Nephron progenitor cell (in vitro differentiated cells): ENCODE data around the gene AICDA.

ENCODE experiments used
- DNase-seq: peaks from one replicate; pipeline ENCODE4 v3.0.0; 2021
- H3K27ac Mint-ChIP-seq: 2 replicates; pipeline ENCODE4 v1.8.0; 2021; ENCODE audit warnings: mild to moderate bottlenecking, moderate library complexity, mixed read lengths
- H3K27me3 Mint-ChIP-seq: 2 replicates; pipeline ENCODE4 v1.8.0; 2021; ENCODE audit warnings: mild to moderate bottlenecking, low read depth, mixed read lengths; ENCODE audit not compliant: poor library complexity
- H3K36me3 Mint-ChIP-seq: 2 replicates; pipeline ENCODE4 v1.8.0; 2021; ENCODE audit warnings: low read depth, mixed read lengths
- H3K4me1 Mint-ChIP-seq: 2 replicates; pipeline ENCODE4 v1.8.0; 2021; ENCODE audit warnings: mixed read lengths
- H3K4me3 Mint-ChIP-seq: 2 replicates; pipeline ENCODE4 v1.8.0; 2021; ENCODE audit warnings: mild to moderate bottlenecking, moderate library complexity, mixed read lengths
- H3K9me3 Mint-ChIP-seq: 2 replicates; pipeline ENCODE4 v1.8.0; 2021; ENCODE audit warnings: mild to moderate bottlenecking, moderate library complexity, mixed read lengths
- TF ChIP-seq, protein P1 (sequence below): fragments of 200-600 bp; sonication (generic); IDR thresholded peaks from 2 replicates; pipeline ENCODE4 v1.5.0; 2021; ENCODE audit warnings: antibody characterized with exemption

Gene AICDA

DNA sequence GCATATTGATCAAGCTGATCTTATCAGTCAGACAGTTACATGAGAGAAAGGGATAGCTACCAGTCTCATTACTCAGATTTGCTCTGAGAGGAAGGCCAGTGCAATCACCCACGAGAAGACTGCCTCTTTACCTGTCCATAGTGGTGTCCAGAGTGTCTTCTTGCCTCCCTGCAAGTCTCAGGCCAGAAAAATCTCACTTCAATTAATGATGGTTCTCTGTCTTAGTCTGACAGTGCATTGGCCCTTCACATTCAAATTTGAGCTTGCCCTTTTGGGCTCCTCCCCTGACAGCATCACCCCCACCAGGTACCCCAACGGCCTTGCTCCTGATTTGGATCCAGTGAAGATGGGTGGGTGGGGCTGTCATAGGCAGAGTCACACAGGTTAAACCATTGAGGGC is at the start of gene AICDA:
Gene AICDA, minus strand, starts transcription at position 231 of the 400 bp plus-strand sequence. Its CDS starts 92 bp downstream, at position 139.
- DNase-seq: no peak
- no peak within 1 kb of the TSS for H3K27ac Mint-ChIP-seq
- H3K4me3 Mint-ChIP-seq: no peak within 1 kb of the TSS
- no peaks in the 10 kb centered on the region for H3K27me3 Mint-ChIP-seq
- H3K36me3 Mint-ChIP-seq: no peaks in the 10 kb centered on the region
- H3K9me3 Mint-ChIP-seq: no peaks in the 10 kb centered on the region
- peaks cover 14% of the 10 kb centered on the region for H3K4me1 Mint-ChIP-seq
- TF ChIP-seq, protein P1, sequence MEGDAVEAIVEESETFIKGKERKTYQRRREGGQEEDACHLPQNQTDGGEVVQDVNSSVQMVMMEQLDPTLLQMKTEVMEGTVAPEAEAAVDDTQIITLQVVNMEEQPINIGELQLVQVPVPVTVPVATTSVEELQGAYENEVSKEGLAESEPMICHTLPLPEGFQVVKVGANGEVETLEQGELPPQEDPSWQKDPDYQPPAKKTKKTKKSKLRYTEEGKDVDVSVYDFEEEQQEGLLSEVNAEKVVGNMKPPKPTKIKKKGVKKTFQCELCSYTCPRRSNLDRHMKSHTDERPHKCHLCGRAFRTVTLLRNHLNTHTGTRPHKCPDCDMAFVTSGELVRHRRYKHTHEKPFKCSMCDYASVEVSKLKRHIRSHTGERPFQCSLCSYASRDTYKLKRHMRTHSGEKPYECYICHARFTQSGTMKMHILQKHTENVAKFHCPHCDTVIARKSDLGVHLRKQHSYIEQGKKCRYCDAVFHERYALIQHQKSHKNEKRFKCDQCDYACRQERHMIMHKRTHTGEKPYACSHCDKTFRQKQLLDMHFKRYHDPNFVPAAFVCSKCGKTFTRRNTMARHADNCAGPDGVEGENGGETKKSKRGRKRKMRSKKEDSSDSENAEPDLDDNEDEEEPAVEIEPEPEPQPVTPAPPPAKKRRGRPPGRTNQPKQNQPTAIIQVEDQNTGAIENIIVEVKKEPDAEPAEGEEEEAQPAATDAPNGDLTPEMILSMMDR: no peak

DNA sequence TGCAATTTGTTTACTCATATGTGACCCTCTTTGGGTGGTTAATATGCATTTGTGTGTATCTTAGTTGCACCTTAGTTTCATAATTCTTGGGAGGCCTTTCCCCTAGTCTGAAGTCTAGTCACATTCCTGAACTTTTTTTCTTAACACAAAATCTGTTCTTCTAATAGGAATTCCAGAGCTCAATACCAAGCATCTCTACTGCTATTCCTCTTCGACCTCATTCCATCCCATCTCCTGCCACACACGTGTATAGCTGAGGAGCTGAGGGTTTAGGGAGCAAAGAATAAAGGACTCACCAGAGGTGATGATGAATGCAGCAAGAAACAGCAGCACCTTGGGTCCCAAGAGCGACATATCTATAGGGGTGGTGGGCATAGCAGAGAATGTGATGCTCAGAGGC is 49.1 kb upstream of the AICDA start:
- Mint-ChIP-seq H3K36me3 (no peaks in the 10 kb centered on the region), H3K27me3 (peaks cover 7% of the 10 kb centered on the region), H3K9me3 (no peaks in the 10 kb centered on the region), H3K4me3 (no peak overlapping the region), H3K4me1 (peaks cover 5% of the 10 kb centered on the region), H3K27ac (no peak overlapping the region)
- no peak for DNase-seq
- TF ChIP-seq, protein P1: no peak

DNA sequence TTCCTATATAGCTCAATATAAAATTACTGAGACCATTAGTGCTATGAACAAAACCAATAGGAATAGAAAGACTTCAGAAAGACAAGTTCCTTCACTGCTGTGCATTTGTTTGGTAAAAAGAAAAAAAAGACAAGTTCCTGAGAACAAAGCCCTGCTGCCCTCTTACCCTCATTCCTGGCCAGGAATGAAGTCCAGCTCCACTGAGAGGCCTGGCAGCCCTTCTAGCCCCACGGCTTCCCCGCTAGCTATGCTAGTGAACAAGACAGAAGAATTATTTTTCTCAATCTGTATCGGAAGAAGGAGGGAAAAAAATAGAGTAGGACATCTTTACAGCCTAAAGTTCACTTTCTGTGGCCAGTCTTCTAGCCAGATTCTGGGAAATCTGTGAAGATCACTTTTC is 48.4 kb upstream of the AICDA start:
- no peaks in the 10 kb centered on the region for H3K9me3 Mint-ChIP-seq
- peaks cover 7% of the 10 kb centered on the region for H3K27me3 Mint-ChIP-seq
- TF ChIP-seq, protein P1: no peak
- no peaks in the 10 kb centered on the region for H3K36me3 Mint-ChIP-seq
- H3K4me3 Mint-ChIP-seq: no peak overlapping the region
- H3K4me1 Mint-ChIP-seq: peaks cover 5% of the 10 kb centered on the region
- no peak for DNase-seq
- H3K27ac Mint-ChIP-seq: no peak overlapping the region

DNA sequence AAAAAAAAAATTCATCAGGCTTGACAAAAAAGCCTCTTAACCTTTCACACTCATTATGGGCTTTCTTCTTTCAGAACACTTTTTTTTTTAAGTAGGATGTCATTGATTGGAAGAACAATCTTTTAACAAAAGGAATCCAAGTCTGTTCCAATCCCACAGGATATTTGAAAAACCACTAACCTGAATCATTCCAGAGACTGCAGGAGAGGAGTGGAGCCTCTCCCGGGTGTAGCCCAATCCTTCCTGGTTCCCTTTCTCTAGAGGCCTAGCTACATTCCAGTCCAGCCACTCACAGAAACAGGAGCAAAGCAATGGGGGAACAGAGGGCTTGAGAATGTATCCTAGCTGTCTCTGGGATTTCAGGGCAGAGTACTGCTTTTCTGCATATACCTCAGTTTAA is 45.7 kb upstream of the AICDA start:
- TF ChIP-seq, protein P1: no peak
- Mint-ChIP-seq H3K4me1 (peaks cover 6% of the 10 kb centered on the region), H3K4me3 (no peak overlapping the region), H3K36me3 (no peaks in the 10 kb centered on the region), H3K27ac (peak overlapping the region; percentile 53), H3K27me3 (peaks cover 4% of the 10 kb centered on the region), H3K9me3 (no peaks in the 10 kb centered on the region)
- no peak for DNase-seq

DNA sequence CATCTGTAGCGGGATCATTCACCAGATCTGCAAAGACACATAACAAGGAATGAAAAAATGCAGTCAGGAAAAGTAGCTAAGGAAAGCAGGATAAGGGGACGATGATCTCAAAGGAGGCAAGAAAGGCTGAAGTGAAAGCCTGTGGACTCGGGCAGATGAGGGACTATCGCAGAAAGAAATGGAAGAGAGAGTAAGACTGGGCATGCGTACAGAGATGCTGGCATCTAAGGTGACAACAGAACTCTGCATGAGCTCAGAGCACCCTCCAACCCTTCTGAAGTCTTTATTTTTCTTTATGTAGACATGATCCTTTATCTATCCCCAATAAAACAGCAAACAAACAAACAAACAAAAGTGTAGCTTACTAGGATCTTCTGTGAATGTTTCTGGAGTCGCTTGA is 42.8 kb upstream of the AICDA start:
- peaks cover 9% of the 10 kb centered on the region for H3K4me1 Mint-ChIP-seq
- peaks cover 7% of the 10 kb centered on the region for H3K27me3 Mint-ChIP-seq
- no peaks in the 10 kb centered on the region for H3K36me3 Mint-ChIP-seq
- no peak for DNase-seq
- H3K27ac Mint-ChIP-seq: no peak overlapping the region
- no peaks in the 10 kb centered on the region for H3K9me3 Mint-ChIP-seq
- TF ChIP-seq, protein P1: no peak
- H3K4me3 Mint-ChIP-seq: no peak overlapping the region

DNA sequence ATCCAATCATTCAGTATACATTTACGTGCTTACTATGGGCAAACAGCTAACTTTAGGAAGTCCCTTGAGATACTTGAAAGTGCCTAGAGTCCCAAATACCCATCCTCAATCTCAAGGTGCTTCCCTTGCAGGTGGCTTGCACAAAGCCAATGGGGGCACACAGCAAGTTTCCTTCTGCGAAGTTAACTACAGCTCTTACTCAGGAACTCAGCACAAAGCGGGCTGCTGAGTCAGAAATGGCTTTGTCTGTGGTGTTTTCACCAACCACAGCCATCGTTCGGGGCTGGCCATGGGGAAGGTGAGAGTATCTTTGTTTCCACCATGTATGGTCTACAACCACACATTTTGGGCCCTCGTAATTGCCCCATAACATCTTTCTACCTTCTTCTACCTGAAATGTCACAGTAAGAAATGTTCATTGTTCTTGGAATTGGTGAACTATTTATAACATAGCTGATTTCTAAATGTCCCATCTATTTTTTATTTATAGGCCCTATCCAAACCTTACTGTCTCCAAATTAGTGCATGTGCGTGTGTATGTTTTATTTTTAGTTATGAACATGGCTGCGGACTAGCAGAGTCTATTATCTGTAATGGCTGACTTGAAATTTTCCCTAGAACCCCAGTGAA is 36.0 kb upstream of the AICDA start:
- Mint-ChIP-seq H3K27me3 (peaks cover 4% of the 10 kb centered on the region), H3K36me3 (no peaks in the 10 kb centered on the region), H3K27ac (no peak overlapping the region), H3K4me3 (no peak overlapping the region), H3K4me1 (peaks cover 15% of the 10 kb centered on the region), H3K9me3 (no peaks in the 10 kb centered on the region)
- DNase-seq: no peak
- TF ChIP-seq, protein P1: no peak
